GM21723 (cell line): ENCODE measurements around the gene FGF14.

Experiments
- ATAC-seq: cut with Tn5 transposase; IDR thresholded peaks from one replicate; pipeline ENCODE4 v1.9.1; 2021; ENCODE audit warnings: mild to moderate bottlenecking, moderate library complexity; ENCODE audit not compliant: unreplicated experiment

FGF14 gene

GRCh38 chr13:102002287-102002686 lies 399.6 kb downstream of the FGF14 start:
- ATAC-seq = no peak

GRCh38 chr13:102000764-102001163 lies 401.1 kb downstream of the FGF14 start:
- ATAC-seq = no peak

GRCh38 chr13:101998129-101998528 lies 403.7 kb downstream of the FGF14 start:
- ATAC-seq = no peak

- no peak for ATAC-seq
These were observed 404.9 kb downstream of the FGF14 start for GRCh38 chr13:101996954-101997353.

GRCh38 chr13:101989798-101990350 lies 412.0 kb downstream of the FGF14 start:
- no peak for ATAC-seq

GRCh38 chr13:101988140-101988539 lies 413.7 kb downstream of the FGF14 start:
- ATAC-seq = no peak

GRCh38 chr13:101986316-101986715 lies 415.5 kb downstream of the FGF14 start:
- ATAC-seq = no peak

GRCh38 chr13:101985321-101985720 lies 416.5 kb downstream of the FGF14 start:
- ATAC-seq = no peak

GRCh38 chr13:101982903-101983302 lies 418.9 kb downstream of the FGF14 start:
- ATAC-seq = no peak

- ATAC-seq = no peak
These were observed 422.0 kb downstream of the FGF14 start for GRCh38 chr13:101979825-101980224.

- ATAC-seq = no peak
These were observed 423.1 kb downstream of the FGF14 start for GRCh38 chr13:101978552-101979315.

GRCh38 chr13:101977475-101977874 lies 424.4 kb downstream of the FGF14 start:
- ATAC-seq = no peak

- ATAC-seq = no peak
These were observed 429.7 kb downstream of the FGF14 start for GRCh38 chr13:101972191-101972590.

GRCh38 chr13:101970341-101970740 lies 431.5 kb downstream of the FGF14 start:
- no peak for ATAC-seq

- no peak for ATAC-seq
These were observed 434.1 kb downstream of the FGF14 start for GRCh38 chr13:101967781-101968180.

- no peak for ATAC-seq
These were observed 434.6 kb downstream of the FGF14 start for GRCh38 chr13:101967216-101967615.

- ATAC-seq = no peak
These were observed 436.8 kb downstream of the FGF14 start for GRCh38 chr13:101965096-101965495.

- ATAC-seq = no peak
These were observed 442.8 kb downstream of the FGF14 start for GRCh38 chr13:101959016-101959415.

- peak; percentile 54 for ATAC-seq
These were observed 446.1 kb downstream of the FGF14 start for GRCh38 chr13:101955764-101956163.

GRCh38 chr13:101951114-101951513 lies 450.7 kb downstream of the FGF14 start:
- ATAC-seq = no peak

- no peak for ATAC-seq
These were observed 452.2 kb downstream of the FGF14 start for GRCh38 chr13:101949681-101950080.

- no peak for ATAC-seq
These were observed 455.4 kb downstream of the FGF14 start for GRCh38 chr13:101946401-101946800.

- no peak for ATAC-seq
These were observed 456.4 kb downstream of the FGF14 start for GRCh38 chr13:101945435-101945834.
